ENCODE measurements around the gene KRT20.

DNA sequence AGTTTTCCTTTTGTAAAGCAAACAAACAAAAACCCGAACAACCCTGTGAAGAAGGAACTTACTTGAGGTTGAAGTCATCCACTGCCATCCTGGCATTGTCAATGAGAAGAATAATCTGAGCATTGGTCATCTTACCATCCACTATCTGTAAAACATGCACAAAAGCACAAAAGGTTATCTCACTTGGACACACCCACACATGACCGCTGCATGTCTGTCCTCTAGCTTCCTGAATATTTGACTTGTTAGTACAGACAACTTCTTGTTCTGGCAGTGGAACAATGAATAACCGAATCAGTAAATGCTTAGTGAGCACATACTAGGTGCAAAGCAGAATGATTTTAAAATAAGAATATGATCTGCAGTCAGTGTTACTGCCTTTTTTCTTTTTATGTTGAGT, 46.3 kb upstream of the KRT20 start:
- TF ChIP-seq POLR2AphosphoS5 (IDR thresholded peaks at IDR 0.05) (no peak), EP300 (IDR thresholded peaks at IDR 0.05) (no peak)

All from stomach (tissue), 4 donors.